Mesendoderm (in vitro differentiated cells): Measurements from ENCODE around the gene UBE2E2.

Experiments used
- DNase-seq: peaks from one replicate; pipeline ENCODE4 v3.0.0; 2013
- H2AK5ac ChIP-seq: 2 replicates; pipeline ENCODE4 v1.6.1; 2013; ENCODE audit warnings: low read length, inconsistent platforms
- H2BK120ac ChIP-seq: 2 replicates; pipeline ENCODE4 v1.6.1; 2013; ENCODE audit warnings: low read depth, mild to moderate bottlenecking, low read length, moderate library complexity, mixed read lengths
- H2BK15ac ChIP-seq: replicated peaks from 2 replicates; pipeline ENCODE4 v1.6.1; 2013; ENCODE audit warnings: low read depth, mild to moderate bottlenecking, moderate library complexity
- H2BK5ac ChIP-seq: 2 replicates; pipeline ENCODE4 v1.6.1; 2013; ENCODE audit warnings: low read length, inconsistent platforms
- H3K18ac ChIP-seq: 2 replicates; pipeline ENCODE4 v1.6.1; 2013; ENCODE audit warnings: mild to moderate bottlenecking, low read length, mixed read lengths
- H3K23ac ChIP-seq: one replicate; pipeline ENCODE4 v1.6.1; 2013; ENCODE audit warnings: low read length
- H3K27ac ChIP-seq: 2 replicates; pipeline ENCODE4 v1.5.1; 2013; ENCODE audit warnings: low read depth, mild to moderate bottlenecking, inconsistent platforms, low read length, moderate library complexity
- H3K27me3 ChIP-seq: 2 replicates; pipeline ENCODE4 v1.6.1; 2013; ENCODE audit warnings: low read length, control low read depth, mild to moderate bottlenecking, inconsistent platforms; ENCODE audit not compliant: insufficient read depth, poor library complexity
- H3K36me3 ChIP-seq: 2 replicates; pipeline ENCODE4 v1.6.1; 2013; ENCODE audit warnings: low read length, inconsistent platforms; ENCODE audit not compliant: control insufficient read depth, insufficient read depth
- H3K4ac ChIP-seq: one replicate; pipeline ENCODE4 v1.6.1; 2013; ENCODE audit warnings: low read depth, mild to moderate bottlenecking, low read length, moderate library complexity
- H3K4me1 ChIP-seq: 2 replicates; pipeline ENCODE4 v1.6.1; 2013; ENCODE audit warnings: low read depth, low read length, inconsistent platforms; ENCODE audit not compliant: control insufficient read depth
- H3K4me2 ChIP-seq: 2 replicates; pipeline ENCODE4 v1.6.1; 2013; ENCODE audit warnings: low read length
- H3K4me3 ChIP-seq: 2 replicates; pipeline ENCODE4 v1.5.1; 2013; ENCODE audit warnings: mild to moderate bottlenecking, low read length
- H3K56ac ChIP-seq: one replicate; pipeline ENCODE4 v1.6.1; 2013; ENCODE audit warnings: low read length
- H3K79me1 ChIP-seq: 2 replicates; pipeline ENCODE4 v1.6.1; 2013; ENCODE audit warnings: low read length, inconsistent platforms
- H3K79me2 ChIP-seq: 2 replicates; pipeline ENCODE4 v1.6.1; 2013; ENCODE audit warnings: mild to moderate bottlenecking, low read length; ENCODE audit not compliant: control insufficient read depth, insufficient read depth
- H3K9ac ChIP-seq: 2 replicates; pipeline ENCODE4 v1.6.1; 2013; ENCODE audit warnings: low read length, inconsistent platforms
- H4K5ac ChIP-seq: one replicate; pipeline ENCODE4 v1.6.1; 2013; ENCODE audit warnings: low read length
- H4K8ac ChIP-seq: one replicate; pipeline ENCODE4 v1.6.1; 2013; ENCODE audit warnings: low read depth, mild to moderate bottlenecking, control low read depth, low read length, moderate library complexity
- WGBS: extraction: QIAGEN DNeasy Blood & Tissue Kit; methylation state at CpG from one replicate; pipeline ENCODE4 v1.1.7; 2013; ENCODE audit warnings: low lambda C conversion rate, missing lambda C conversion rate; ENCODE audit not compliant: insufficient coverage; ENCODE audit errors: extremely low coverage; 5-methylcytosine and 5-hydroxymethylcytosine counted together

Gene UBE2E2

DNA sequence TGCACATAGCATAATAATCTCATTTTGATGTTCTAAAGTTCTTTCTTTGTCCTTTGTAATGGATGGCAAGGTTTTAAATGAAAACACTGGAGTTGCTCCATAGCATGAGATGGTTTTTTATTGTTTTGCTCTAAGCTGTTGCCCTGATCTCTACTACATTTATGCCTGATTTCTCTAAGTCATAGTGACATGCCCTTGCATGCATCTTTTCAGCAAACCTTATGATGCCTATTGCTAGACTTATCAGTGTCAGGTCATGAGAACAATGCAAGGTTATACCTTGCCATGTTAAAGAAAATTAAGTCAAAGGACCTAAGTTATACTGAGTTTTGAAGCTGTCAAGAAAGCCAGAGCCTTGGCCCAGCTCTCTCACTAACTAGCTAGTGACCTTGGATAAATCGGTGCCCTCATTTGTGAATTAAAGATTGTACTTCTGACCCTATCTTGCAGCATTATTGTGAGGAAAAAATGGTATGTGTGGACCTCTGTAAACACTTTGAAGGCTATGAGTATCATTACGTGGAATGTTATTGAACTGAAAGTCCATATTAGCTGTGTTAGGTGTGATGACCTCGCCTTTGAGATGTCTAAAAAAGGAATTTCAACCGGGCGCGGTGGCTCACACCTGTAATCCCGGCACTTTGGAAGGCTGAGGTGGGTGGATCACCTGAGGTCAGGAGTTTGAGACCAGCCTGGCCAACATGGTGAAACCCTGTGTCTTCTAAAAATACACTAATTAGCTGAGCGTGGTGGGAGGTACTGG, 346.2 kb downstream of the UBE2E2 start:
- no peaks in the 10 kb centered on the region for H3K79me2 ChIP-seq
- H4K5ac ChIP-seq, result no peak overlapping the region
- no peak overlapping the region for H3K27ac ChIP-seq
- H3K4me3 ChIP-seq, result no peak overlapping the region
- H2BK120ac ChIP-seq, result no peak overlapping the region
- no peak overlapping the region for H3K23ac ChIP-seq
- H3K9ac ChIP-seq, result no peak overlapping the region
- no CpG with 5 or more reads among the region's 8 CpGs for WGBS
- no peak overlapping the region for H2BK15ac ChIP-seq
- no peak overlapping the region for H3K4ac ChIP-seq
- H3K27me3 ChIP-seq, result no peaks in the 10 kb centered on the region
- peak; percentile 37 for DNase-seq
- no peak overlapping the region for H2AK5ac ChIP-seq
- no peaks in the 10 kb centered on the region for H3K79me1 ChIP-seq
- H4K8ac ChIP-seq, result no peak overlapping the region
- H3K36me3 ChIP-seq, result no peaks in the 10 kb centered on the region
- no peak overlapping the region for H3K4me2 ChIP-seq
- no peak overlapping the region for H3K18ac ChIP-seq
- H2BK5ac ChIP-seq, result no peak overlapping the region
- H3K4me1 ChIP-seq, result no peaks in the 10 kb centered on the region
- H3K56ac ChIP-seq, result no peak overlapping the region

DNA sequence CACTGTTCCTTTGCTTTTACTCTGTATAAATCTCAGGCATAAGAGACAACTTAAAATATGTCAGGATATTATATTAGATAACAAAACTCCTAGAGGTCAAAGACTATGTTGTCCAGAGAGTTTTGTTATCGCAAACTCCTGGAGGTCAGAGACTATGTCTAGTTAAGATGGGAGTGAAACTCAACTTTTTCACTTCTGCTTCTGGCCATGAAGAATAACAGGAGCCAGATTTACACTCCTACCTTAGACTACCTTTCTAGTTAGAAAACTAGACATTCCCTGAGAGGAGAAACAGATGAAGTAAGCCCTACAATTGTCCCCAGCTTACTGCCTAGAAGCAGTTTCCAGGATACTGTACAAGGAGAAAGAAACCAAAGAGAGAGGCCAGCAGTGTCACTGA, 347.3 kb downstream of the UBE2E2 start:
- H3K4me3 ChIP-seq, result no peak overlapping the region
- WGBS, result no CpG with 5 or more reads among the region's 1 CpG
- H3K4me1 ChIP-seq, result no peaks in the 10 kb centered on the region
- H4K5ac ChIP-seq, result no peak overlapping the region
- H2BK15ac ChIP-seq, result no peak overlapping the region
- H3K23ac ChIP-seq, result no peak overlapping the region
- no peak overlapping the region for H3K4me2 ChIP-seq
- no peak overlapping the region for H3K4ac ChIP-seq
- H3K27ac ChIP-seq, result no peak overlapping the region
- H3K79me2 ChIP-seq, result no peaks in the 10 kb centered on the region
- H3K36me3 ChIP-seq, result no peaks in the 10 kb centered on the region
- no peak overlapping the region for H2BK5ac ChIP-seq
- no peak overlapping the region for H2BK120ac ChIP-seq
- H2AK5ac ChIP-seq, result no peak overlapping the region
- H4K8ac ChIP-seq, result no peak overlapping the region
- no peak overlapping the region for H3K18ac ChIP-seq
- DNase-seq, result no peak
- H3K56ac ChIP-seq, result no peak overlapping the region
- no peaks in the 10 kb centered on the region for H3K27me3 ChIP-seq
- no peaks in the 10 kb centered on the region for H3K79me1 ChIP-seq
- H3K9ac ChIP-seq, result no peak overlapping the region

GRCh38 chr3:23552506-23552905, 349.4 kb downstream of the UBE2E2 start:
- Histone ChIP-seq H4K5ac (no peak overlapping the region), H3K4me1 (no peaks in the 10 kb centered on the region), H2AK5ac (no peak overlapping the region), H2BK15ac (no peak overlapping the region), H3K79me2 (no peaks in the 10 kb centered on the region), H3K36me3 (no peaks in the 10 kb centered on the region), H3K4me2 (no peak overlapping the region), H2BK5ac (no peak overlapping the region), H3K27ac (no peak overlapping the region), H3K23ac (no peak overlapping the region), H4K8ac (no peak overlapping the region), H3K56ac (no peak overlapping the region), H3K27me3 (no peaks in the 10 kb centered on the region), H3K9ac (no peak overlapping the region), H3K79me1 (no peaks in the 10 kb centered on the region), H2BK120ac (no peak overlapping the region), H3K4ac (no peak overlapping the region), H3K18ac (no peak overlapping the region), H3K4me3 (no peak overlapping the region)
- no peak for DNase-seq
- WGBS, result no CpG with 5 or more reads among the region's 1 CpG

DNA sequence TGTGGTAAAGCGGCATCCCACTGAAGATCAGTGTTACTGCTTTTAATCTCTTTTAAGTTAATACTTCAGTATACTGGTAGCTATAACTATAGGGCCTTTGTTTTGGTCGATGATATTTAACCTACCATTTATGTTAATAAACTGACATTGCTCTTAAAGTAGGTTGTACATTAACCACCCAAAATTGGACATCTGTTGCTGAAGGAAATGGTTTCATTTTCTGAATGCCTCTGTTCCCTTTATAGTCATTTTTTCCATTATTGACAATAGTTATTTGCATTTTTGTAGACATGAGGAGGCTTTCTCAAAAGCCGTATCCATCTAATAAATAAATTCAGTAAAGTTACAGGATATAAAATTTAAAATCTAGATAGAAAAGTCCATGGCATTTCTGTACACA, 350.2 kb downstream of the UBE2E2 start:
- no peaks in the 10 kb centered on the region for H3K36me3 ChIP-seq
- no peak overlapping the region for H2BK5ac ChIP-seq
- H3K4ac ChIP-seq, result no peak overlapping the region
- no peak overlapping the region for H4K5ac ChIP-seq
- H2BK15ac ChIP-seq, result no peak overlapping the region
- no peaks in the 10 kb centered on the region for H3K27me3 ChIP-seq
- H4K8ac ChIP-seq, result no peak overlapping the region
- no peak overlapping the region for H2AK5ac ChIP-seq
- no peak overlapping the region for H3K27ac ChIP-seq
- no peak overlapping the region for H3K23ac ChIP-seq
- no peak overlapping the region for H3K56ac ChIP-seq
- no peak overlapping the region for H3K4me3 ChIP-seq
- no peak overlapping the region for H3K18ac ChIP-seq
- H3K79me2 ChIP-seq, result no peaks in the 10 kb centered on the region
- no peaks in the 10 kb centered on the region for H3K79me1 ChIP-seq
- no peak overlapping the region for H3K9ac ChIP-seq
- no peak for DNase-seq
- no CpG with 5 or more reads among the region's 3 CpGs for WGBS
- H2BK120ac ChIP-seq, result no peak overlapping the region
- no peak overlapping the region for H3K4me2 ChIP-seq
- H3K4me1 ChIP-seq, result no peaks in the 10 kb centered on the region

DNA sequence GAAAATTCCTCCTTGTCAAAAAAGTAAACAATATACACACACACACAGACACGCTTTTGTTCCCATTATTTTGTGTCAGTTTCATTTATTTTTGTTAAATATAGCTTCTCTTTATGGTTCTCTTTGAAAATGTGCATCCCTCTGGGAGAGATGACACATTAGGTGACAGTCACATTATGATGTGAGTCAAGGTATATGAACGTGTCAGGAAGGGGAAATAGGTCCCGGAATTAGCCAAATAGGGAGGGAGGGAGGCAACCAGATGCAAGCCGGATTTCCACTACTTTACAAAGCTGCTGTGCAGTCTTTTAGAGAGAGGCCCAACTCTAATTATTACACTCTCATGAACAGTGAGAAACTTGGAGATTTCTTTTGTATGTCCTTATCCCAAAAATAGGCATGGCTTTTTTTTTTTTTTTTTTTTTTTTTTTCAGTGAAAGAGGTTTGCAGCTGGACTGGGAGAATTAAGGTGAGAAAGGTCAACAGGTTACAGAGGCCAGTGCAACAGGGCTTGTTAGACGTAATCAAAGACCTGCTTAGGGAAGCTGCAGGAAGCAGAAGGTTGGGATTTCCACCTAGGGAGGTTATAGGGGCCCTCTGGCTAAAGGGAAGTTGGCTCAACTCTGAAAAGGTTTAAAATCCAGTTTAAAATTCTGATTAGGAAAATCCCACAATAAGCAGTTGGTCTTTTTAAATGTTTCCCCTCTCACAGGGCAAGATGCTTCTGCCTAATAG, 362.1 kb downstream of the UBE2E2 start:
- Histone ChIP-seq H3K18ac (no peak overlapping the region), H2AK5ac (no peak overlapping the region), H2BK15ac (no peak overlapping the region), H4K5ac (no peak overlapping the region), H3K79me1 (no peaks in the 10 kb centered on the region), H3K23ac (no peak overlapping the region), H3K36me3 (no peaks in the 10 kb centered on the region), H2BK5ac (no peak overlapping the region), H2BK120ac (no peak overlapping the region), H4K8ac (no peak overlapping the region), H3K27ac (no peak overlapping the region), H3K4me2 (no peak overlapping the region), H3K79me2 (no peaks in the 10 kb centered on the region), H3K4me1 (no peaks in the 10 kb centered on the region), H3K9ac (no peak overlapping the region), H3K56ac (no peak overlapping the region), H3K27me3 (no peaks in the 10 kb centered on the region), H3K4me3 (no peak overlapping the region), H3K4ac (no peak overlapping the region)
- DNase-seq, result no peak
- no CpG with 5 or more reads among the region's 5 CpGs for WGBS
